Measurements from ENCODE around the gene SPOCD1.

The SPOCD1 gene

DNA sequence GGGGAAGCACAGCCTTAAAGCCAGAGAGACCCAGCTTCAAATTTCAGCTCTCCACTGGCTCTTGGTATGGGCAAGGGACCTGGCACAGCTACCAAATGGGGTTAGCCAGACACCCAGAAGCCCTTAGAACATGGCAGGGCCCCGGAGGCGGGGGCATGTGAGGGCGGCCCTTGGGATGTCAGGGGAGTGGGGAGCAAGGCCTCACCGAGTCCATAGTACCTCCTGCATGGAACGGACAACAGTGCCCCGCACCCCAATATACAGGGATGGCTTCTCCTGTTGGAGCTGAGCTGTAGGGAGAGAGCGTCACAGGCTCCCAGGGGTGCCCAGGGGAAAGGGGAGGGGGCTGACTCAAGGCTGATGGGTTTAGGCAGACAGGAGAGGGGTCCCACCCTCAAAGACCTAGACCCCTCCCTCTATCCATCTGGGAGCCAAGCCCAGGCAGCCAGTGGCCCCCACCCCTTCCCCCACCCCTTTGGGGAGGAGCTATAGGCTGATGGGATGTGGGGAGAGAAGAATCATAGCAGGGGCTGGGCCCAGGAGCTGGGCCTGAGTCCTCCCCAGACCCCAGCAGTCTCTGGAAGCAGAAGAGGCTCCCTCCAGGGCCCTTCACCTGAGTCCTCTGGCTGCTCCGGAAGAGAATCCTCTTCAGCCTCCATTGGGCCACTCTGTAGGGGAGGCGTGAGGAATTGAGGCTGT, 16.5 kb downstream of the SPOCD1 start:
- no peak for FAIRE-seq

DNA sequence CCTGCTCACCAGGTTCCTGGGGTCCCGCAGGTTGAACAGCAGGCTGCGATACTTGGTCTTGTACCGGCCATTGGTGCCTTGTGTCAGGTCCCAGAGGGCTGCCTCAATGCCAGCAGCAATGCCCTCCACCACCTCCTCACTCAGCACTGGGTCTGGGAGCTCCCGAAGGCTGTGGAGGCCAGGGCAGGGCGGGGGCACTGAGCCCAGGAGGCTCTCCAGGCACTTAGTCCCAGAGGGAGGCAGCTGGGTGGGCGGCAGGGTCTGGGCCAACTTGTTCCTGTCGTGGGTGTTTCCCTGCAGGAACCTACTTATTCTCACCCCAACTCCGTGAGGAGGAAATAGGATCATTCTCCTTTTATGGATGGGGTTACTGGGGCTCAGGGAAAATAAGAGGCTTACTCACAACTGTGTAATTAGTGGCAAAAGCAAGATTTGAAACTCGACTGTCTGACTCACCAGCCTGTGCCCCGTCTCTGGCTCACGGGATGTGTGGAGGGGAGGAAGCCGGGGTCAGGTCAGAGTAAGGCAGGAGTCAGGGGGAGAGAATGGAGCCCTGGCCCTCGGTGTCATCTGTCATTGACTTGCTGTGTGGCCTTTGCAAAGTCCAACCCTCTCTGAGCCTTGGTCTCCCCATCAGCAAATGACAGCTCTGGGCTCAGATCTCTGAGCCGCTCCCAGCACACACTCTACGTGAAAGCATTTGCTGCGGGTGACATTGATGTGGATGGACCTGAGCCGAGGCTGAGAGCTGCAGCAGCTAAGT, 17.2 kb downstream of the SPOCD1 start:
- no peak for FAIRE-seq

DNA sequence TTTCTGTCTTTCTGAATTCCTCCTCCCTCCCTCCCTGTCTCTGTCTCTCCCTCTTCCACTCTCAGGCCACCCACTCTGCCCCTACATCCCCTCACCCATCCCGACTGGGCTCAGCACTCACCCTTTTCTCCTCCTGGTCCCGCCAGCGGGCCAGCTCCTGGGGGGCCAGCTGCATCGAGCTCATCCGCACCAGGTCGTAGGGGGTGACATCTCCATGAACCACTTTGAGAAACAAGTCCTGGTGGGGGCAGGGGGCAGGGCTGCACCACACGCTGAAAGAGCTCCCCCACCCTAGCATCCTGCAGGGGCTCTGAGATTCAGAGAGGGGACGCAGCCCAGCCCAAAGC, 17.8 kb downstream of the SPOCD1 start:
- no peak for FAIRE-seq

DNA sequence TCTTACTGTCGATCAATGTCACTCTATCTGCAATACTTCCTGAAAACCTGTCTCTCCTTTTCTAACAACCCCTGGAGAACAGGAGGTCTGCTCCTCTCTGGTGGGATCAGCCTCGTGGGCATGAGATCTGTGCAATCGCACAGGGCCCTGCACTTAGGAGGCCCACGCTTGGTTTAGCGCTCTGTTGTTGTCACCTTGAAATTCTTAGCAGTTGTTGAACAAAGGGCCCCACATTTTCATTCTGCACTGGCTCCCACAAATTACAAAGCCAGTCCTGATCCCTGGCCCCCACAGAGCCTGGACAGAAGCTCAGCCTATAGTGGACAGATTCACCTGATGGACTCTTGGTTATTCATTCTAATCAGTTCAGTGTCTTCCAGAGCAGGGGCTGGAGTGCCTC, 18.6 kb downstream of the SPOCD1 start:
- no peak for FAIRE-seq

DNA sequence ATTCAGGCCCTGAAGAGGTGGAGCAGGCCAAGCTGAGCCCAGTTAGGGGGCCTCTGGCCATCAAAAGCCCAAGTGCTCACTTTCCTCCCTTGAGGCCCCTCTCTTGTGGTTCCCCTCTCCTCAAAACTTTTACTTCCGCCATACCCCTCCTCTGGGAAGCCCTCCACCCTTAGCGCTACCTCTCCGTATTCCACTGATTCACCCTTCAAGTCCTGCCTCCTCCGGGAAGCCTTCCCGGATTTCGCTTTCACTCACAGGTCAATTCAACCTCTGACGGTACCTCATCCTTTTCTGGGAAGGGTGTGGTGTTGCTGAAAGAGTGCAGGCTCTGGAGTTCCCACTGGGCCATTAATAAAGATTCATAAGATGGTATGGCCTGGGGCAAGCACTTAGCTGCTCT, 19.1 kb downstream of the SPOCD1 start:
- FAIRE-seq, result no peak

DNA sequence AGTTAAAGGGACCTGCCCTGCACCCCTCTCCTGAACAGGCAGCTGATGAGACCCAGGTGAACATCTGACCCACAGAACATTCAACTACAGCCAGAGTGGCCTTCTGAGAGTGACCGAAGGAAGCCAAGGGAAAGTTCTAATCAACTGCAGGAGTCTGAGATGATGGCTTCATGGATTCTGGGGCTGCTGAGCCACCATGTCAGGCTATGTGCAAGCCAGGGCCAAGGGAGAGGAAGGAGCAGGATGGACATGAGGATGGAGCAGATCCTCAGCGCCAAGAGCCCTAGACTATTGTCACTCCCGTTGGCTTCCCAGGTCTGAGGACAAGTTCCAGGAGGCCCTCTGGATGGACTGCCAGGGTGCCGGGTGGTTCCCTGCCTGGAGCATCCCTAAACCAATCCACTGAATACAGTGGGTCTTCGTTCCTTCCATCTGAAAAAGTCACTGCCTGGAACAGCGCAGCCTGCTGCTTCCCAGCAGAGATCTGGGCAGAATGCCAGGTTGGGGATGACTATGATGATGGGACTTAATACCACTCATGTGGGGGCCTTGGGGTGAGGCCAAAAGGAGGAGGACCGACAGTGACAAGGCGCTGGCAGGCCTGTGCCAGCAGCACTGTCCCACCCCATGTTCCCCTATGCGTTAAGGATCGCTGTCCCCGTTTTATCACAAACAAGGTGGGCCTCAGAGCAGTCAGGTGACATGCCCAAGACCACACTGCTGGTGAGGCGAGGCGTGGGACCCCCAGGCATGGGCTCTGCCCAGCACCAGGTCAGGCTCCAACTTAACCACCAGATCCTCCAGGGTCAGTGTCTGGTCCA, 19.8 kb downstream of the SPOCD1 start:
- no peak for FAIRE-seq

DNA sequence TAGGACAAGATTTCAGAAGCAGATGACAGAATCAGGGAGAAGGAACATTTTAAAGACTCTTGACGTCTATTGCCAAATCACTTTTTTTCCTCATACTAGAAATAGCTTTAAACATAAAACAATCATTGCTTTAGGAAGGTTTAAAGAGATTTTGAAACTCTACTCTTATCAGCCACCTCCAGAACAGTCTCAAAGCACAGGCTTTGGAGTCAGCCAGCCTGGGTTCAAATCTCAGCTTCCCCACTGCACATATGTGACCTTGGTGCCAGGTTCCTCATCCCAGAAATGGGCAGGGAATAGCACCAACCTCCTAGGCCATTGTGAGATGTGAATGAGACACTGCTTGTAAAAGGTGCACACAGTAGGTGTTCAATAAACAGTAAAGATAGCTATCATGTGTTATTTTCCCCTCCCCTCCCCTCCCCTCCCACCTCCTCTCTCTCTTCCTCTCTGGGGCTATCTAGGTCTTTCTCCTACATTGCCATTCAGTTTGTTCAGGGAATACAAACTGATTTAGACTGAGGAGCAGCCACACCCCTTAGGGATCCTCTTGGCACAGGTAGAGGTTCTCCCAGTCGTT, 20.6 kb downstream of the SPOCD1 start:
- no peak for FAIRE-seq

DNA sequence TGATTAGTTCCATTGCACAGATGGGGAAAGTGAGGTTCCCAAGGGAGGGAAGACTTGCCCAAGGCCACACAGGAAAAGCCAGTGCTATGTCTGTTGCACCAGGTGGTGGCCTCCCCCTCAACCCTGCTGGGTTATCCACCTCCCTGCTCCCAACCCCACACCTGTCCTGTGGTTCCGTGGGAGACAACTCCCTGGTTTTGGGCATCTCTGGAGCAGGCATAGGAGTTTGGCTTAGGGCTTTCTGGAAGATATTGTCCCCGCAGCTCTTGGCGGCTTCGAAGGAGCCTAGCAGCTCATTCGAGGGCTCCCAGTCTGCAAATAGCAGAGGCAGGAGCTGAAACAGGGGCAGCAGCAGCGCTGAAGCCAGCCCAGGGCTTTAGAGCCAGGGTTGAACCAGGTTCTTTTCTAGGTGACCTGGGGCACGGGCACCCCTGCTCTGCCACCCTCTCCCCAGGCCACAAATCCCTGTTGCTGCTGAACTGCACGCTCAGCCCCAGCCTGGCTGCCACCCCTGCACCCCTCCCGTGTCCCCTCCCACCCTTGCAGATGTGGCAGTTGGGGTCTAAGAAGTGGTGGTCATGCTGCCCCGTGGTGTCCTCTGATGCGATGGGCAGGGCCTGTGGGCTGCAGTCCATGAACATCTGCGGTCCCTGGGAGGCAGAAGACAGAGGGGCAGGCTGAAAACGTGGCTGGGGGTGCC, 22.1 kb downstream of the SPOCD1 start:
- no peak for FAIRE-seq

DNA sequence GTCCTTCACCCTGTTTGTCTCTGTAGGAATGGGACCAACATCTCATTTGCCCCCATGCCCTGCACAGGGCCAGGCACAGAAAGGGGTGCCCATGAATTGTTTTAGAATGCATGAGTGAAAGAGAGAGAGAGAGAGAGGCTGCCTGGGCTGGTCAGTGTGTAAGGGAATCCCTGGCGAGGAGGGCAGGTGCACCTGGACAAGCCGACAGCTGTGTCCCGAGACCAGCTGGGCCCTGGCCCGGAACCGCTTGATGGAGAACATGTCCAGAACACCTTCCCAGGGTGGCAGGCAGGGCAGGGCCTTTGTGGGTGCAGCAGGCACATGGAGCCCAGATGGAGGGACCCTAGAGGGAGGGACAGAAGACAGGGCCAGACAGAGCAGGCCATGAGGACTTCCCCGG, 22.7 kb downstream of the SPOCD1 start:
- no peak for FAIRE-seq

DNA sequence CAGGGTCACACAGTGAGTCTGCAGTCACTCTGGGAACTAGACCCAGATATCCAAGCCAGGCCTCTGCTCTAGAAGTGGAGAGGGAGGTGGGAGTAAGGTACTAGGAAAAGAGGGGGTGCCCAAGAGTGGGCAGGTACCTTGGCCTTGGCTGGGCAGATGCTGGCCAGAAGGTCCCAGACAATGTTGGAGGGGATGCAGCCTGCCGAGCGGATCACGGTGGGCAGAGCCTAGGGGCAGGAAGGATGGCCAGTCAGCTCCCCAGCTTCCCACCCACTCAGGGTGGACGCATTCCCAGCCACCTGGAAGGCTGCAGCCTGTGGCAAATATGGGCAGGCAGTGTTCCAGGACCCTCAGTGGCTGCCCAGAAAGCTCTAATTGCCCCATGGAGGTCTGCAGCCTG, 23.3 kb downstream of the SPOCD1 start:
- FAIRE-seq, result no peak

DNA sequence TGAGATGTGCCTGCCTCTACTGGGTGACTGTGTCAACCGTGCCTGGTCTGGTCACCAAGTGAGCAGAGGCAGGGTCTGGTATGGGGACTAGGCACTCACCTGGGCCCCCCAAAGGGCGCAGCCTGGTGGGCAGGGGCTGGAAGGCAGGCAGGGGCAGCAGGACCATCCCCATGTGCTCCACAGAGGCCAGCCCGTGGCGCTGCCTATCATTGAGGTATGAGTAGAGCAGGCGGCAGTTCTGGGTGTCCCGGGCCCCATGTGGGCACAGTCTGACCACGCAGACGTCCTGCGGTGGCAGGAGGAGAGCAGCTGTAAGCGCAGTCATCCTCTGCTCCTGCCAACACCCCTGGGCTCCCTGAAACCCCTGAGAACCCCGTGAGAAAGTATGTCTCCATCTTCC, 23.7 kb downstream of the SPOCD1 start:
- no peak for FAIRE-seq

DNA sequence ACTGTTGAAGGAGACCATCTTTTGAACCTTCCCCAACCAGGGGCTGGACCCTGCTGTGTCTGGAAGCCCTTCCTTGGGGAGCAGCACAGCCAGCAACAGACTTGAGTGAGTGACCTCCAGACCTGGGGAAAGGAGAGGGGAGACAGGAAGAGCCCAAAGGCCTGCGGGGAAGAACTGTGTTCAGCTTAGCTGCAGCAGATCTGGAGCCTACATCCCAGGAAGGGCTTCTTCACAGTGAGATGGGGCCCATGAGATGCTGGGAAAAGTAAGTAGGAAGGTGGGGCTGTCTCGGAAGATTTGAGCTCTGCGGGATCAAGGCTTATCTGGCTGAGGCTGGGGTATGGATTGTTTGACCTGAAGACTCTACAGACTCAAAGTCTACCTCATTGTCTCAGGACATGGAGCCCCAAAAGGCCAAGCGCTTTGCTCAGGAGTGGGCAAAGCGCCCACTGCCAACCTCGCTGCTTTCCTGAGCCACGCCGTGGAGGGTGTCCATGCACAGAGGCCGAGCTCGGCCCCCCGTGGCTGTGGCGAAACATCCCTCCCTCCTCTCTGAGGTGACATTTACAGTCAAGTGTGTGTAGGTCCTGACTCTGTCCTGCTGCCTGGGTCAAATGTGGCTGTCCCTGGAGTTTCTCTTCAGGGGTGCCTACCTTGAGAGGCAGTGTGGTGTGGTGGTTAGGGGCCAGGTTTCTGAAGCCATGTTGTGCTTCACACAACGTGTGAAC, 24.5 kb downstream of the SPOCD1 start:
- no peak for FAIRE-seq

DNA sequence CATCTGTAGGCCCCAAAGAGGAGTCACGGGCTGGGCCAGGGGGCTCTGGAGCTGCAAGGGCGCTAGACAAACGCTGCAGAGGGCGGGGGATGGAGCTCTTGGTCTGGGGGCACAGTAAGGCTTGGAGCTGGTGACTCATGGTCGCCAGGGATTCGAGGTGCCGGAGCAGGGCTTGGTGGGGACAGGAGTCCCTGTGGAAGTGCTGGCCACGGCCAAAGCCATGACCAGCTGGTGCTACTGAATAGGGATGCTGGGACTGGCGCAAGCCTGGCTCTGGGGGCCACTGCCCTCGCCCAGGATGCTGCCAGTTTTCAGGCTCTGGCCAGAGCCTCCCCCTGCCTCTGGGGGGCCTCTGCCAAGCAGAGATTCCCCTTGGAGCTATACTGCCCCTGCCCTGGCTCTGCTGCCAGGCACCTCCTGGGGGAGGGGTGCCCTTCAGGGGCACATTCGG, 25.2 kb downstream of the SPOCD1 start:
- no peak for FAIRE-seq

DNA sequence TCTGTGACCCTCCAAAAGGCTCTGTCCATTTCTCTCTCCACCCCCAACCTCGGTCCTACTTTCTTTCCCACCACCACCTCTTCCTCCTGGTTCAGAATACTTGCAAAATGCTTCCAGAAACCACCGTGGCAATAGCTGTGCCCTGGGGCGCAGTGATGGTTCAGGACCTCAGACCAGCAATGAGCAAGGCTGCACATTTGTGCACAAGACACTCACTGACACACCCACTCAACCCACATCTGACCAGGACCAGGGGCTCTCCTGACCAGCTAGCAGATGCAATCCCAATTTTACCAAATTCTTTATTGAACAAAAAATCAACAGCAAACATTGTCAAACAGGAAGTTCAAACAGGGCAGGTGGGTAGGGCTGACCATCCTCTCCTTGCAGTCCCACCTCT, 25.7 kb downstream of the SPOCD1 start:
- FAIRE-seq, result no peak

DNA sequence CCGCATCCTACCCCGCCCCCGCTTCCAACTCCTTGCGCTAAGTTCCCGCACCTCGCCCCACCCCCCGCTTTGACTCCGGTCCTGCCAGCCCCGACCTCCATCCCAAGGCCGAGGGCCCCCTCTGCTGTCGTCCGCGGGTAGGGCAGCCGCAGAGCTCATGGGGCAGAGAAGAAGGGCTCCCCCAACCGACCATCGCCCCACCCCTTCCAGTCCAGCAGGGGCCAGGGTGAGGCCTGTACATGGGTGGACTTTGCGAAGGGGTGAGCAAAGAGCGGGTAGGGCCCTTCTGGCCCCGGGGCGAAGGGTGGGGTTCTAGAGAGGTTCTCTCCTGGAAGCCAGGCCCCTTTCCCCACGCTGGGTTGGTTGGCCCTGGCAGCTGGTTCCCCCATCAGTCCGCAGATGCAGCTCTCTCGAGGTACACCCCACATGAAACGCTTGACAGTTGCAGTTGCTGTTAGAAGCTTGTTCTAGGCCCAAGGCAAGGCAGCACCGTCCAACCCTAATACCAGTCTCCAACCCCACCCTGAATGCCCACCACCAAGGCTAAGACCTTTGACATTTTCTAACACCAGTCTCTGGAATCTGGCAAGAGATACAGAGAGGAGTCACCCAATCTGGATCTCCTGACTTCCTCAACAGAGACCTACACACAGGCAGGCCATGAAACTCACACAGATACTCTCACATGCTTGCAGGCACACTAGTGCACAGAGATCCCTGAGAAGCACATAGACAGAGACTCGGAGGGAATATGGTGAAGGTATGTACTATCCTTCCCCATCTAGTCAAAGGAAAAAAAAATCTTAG, 26.4 kb downstream of the SPOCD1 start:
- no peak for FAIRE-seq

DNA sequence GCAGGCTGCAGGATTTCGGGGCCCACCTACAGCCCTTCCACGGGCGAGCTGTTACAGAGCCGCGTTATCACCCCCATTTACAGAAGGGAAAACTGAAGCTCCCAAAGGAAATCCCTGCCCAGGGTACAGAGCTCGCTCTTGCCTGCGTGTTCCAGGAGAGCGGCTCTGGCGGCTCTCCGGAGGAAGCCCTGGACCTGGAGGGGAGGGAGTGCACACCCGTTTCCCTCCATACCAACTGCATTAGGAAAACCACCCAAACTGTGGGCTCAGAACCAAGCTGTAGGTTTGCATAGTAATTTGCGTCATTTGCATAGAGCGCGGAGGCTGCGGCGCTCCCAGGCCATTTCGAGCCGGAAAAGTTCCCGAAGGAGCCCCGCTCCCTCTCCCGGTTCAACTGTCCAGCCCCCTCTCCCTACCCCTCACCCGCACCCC, 27.0 kb downstream of the SPOCD1 start:
- FAIRE-seq, result no peak

DNA sequence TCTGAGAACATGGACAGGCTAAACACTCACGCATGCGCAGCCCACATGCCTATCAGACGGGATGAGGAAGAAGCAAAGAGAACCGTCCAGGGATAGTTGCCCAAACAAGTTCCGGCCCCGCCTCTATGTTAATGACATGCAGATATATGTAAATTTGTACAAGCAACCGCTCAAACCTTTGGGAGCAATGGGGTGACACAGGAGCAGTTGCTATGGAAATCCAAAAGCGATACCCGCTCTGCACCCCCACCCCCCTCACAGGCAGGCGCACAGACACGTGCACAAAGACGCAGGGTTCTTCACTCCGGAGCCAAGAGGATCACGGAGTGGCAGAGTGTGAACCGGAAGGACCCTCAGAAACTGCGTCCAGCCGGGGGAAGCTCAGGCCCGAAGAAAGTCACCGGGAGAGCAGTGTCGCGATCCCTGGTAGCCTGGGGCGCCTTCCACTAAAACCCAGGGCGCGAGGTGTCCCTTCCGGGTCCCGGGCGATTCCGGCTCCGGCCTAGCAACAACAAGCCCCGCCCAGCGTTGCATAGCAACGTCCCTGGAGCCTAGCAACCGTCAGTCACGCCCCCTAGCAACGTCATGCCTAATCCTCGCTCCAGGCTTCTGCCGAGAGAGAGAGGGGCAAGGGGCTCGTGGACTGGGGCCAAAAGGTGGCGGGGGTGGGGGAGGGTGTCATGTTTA, 27.5 kb downstream of the SPOCD1 start:
- FAIRE-seq, result no peak

DNA sequence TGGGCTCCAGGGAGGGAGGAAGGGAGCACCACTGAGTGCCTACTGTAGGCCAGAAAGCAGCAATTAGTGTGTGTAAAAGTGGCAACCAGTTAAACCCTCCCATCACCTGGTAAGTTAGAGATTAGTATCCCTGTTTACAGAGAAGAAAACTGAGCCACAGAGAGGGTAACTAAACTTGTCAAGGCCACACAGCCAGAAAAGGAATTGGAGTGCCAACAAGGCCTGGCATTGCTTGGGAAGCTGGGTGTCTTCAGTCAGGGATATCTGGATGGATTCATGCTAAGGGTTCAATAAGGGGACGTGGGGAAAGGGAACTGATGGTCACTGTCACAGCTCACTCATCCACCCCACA, 28.1 kb downstream of the SPOCD1 start:
- FAIRE-seq, result no peak

DNA sequence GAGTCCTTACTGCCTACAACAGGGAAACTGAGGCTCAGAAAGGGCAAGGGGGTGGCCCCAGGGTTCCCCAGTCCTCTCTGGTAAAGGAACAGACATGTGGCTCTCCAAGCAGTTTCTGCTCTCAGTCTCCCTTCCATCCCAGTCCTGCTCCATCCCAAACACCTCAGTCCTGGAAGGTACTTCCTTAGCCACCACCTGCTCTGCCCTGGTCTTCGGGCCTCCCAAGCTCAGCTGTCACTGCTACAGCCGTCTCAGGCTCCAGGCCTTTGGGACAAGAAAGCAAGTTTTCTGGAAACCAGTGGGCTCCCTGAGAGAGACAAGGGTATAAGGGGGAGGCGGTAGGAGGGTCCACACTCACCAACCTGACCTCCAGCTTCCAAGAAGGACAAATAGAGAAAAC, 28.6 kb downstream of the SPOCD1 start:
- no peak for FAIRE-seq

DNA sequence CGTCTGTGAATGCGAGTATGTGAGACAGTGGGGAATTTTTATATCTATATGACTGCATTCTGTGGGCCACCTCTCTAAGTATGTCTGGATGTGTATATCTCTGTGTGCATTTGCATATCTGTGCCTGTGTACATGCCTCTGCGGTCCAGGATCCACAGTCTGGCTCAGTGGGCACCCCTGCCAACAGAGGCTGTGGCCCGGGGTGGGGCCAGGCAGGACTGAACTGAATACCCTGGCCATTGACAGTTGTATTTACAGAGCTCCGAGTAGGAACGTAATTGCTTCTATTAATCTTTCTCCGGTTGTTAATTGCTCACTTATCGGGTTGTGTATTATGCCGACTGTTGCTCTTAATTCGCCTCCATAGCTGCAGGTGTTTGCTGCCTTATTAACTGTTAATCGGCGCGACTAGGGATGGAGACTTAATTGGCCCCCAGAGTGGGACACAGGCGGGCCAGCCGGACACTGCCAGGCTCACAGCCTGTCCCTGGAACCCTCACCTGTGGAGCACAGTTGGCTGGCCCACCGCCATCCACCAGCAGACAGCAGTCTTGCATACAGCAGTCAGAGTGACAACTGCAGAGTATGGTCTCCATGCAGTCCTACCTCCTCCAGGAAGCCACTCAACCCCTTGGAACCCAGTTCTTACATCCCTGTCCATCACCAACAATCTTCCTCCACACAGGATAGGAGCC, 29.3 kb downstream of the SPOCD1 start:
- no peak for FAIRE-seq
